ENCODE data around the gene SLC12A5. TPM values are rescaled to one million over a fixed set of nuclear protein-coding genes. Genes with fewer than 3 reads are reported as not detected.

Gene SLC12A5
- total RNA-seq, 2 experiments from 2014 or later: not detected

GRCh38 chr20:46021361-46022359 lies 7.4 kb upstream of the SLC12A5 start:
- CTCF ChIA-PET: interaction anchor here (0.8 to 3.5 kb wide), 15 partner anchors 8 to 153 kb away, joined by 3 to 29 read pairs (median 5); no protein-coding TSS in a partner anchor
- POLR2A ChIA-PET: no interaction called here

- ChIA-PET CTCF (interaction anchor here (0.6 to 3.5 kb wide), 20 partner anchors 9 to 342 kb away, joined by 3 to 29 read pairs (median 4); no protein-coding TSS in a partner anchor), POLR2A (no interaction called here)
Measured at GRCh38 chr20:46022411-46023147, 6.4 kb upstream of the SLC12A5 start.

DNA sequence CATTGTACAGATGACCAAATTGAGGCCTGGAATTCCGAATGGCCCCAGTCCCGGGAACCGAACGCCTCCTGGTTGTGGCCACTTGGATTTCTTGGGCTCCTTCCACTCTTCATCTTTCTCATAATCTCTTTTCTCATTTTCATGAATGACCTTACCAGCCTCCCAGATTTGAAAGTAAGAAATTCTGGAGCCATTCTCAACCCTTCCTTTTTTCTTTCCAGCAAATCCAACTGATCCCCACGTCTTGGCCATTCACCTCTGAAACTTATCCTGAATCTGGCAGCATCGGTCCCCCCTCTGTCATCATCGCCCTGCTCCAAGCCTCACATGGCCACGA lies 5.9 kb upstream of the SLC12A5 start:
- POLR2A ChIA-PET: no interaction called here

GRCh38 chr20:46023999-46024398 lies 5.0 kb upstream of the SLC12A5 start:
- ChIA-PET CTCF (interaction anchor here (1.5 to 3.5 kb wide), 6 partner anchors 11 to 152 kb away, joined by 3 to 29 read pairs (median 8); no protein-coding TSS in a partner anchor), POLR2A (no interaction called here)

More for the DNA sequence above, 5.9 kb upstream of the SLC12A5 start:
- CTCF ChIA-PET: interaction anchor here (0.6 to 3.5 kb wide), 18 partner anchors 8 to 342 kb away, joined by 3 to 29 read pairs (median 4); no protein-coding TSS in a partner anchor

- ChIA-PET CTCF (interaction anchor here (1.1 to 3.5 kb wide), 3 partner anchors 12 to 150 kb away, joined by 3 to 29 read pairs (median 3); no protein-coding TSS in a partner anchor), POLR2A (no interaction called here)
Measured at GRCh38 chr20:46025376-46025783, 3.6 kb upstream of the SLC12A5 start.

- ChIA-PET POLR2A (no interaction called here), CTCF (interaction anchor here (1.7 kb wide), 1 partner anchor 13 kb away, joined by 7 read pairs; no protein-coding TSS in a partner anchor)
Measured at GRCh38 chr20:46027245-46027853, 1.7 kb upstream of the SLC12A5 start.

GRCh38 chr20:46028110-46028509 lies 905 bp upstream of the SLC12A5 start:
- CTCF ChIA-PET: interaction anchor here (1.7 kb wide), 1 partner anchor 14 kb away, joined by 7 read pairs; no protein-coding TSS in a partner anchor
- POLR2A ChIA-PET: no interaction called here

DNA sequence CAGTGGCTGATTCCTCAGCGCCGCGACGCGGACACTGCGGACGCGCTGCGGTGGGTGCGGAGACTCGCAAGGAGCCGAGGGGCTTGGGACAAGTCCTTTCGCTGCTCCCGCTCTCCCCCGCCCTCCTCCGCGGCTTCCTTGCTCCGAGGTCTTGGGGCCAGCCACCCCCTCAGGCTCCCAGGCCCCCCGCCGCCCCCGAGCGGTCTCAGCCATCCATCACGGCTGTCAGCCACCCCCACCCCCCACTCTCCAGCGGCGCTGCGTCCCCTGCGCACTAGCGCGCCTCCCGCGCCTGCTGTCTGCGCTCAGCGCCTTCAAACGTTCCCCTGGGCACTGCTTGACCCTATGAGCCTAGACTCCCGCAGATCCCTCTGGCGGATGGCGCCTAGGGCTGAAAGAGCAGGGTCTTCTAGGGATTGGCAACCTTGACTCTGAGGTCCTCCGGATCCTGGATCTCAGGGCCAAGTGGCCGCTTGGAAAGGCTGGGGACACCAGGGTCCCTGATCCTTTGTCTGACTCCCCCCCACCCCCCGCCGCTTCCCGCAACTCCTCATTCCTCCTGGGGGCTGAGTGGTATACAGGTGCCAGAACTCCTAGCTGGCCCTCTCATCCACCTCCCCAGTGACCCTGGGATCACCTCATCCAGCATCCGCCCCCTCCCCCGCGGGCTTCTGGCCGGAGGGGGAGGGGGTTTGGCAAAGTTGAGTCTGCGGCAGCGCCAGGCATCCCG lies 1.4 kb downstream of the SLC12A5 start:
- ChIA-PET POLR2A (no interaction called here), CTCF (interaction anchor here (1.3 kb wide), 1 partner anchor 8 kb away, joined by 4 read pairs; no protein-coding TSS in a partner anchor)

GRCh38 chr20:46031014-46031569 lies 2.1 kb downstream of the SLC12A5 start:
- POLR2A ChIA-PET: no interaction called here
- CTCF ChIA-PET: interaction anchor here (1.3 kb wide), 1 partner anchor 9 kb away, joined by 4 read pairs; no protein-coding TSS in a partner anchor

DNA sequence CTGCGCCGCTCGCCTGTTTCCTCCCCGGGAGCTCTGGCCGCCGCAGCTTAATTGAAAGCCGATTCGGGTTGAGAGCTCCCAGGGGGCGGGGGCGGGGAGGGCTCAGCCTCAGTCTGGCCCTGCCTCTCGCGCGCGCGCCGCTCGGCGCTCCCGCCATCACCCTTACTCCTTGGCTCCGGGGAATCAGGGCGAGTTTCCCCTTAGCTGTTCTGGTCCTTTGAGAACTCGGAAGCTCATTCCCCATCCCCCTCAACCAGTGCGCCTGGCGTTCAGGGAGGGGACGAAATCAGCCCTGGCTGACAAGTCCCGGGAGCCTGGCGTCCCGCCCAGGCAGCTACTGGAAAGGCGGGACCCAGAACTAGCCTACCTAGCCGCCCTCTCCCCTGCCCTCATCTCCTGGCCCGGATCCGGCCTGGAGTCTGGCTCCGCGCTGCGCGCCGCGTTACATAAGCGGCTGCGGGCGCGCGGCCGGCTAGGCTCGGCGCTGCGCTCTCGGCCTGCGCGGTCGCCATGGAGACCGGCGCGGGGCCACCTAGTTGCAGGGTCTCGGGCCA lies 2.8 kb downstream of the SLC12A5 start:
- POLR2A ChIA-PET: no interaction called here
- CTCF ChIA-PET: interaction anchor here (0.7 to 1.3 kb wide), 2 partner anchors 9 kb away, joined by 3 to 4 read pairs; no protein-coding TSS in a partner anchor

- ChIA-PET POLR2A (no interaction called here), CTCF (interaction anchor here (0.6 kb wide), 1 partner anchor 124 kb away, joined by 3 read pairs; no protein-coding TSS in a partner anchor)
Measured at GRCh38 chr20:46034039-46034438, 5.0 kb downstream of the SLC12A5 start.

- POLR2A ChIA-PET: no interaction called here
- CTCF ChIA-PET: no interaction called here
Measured at GRCh38 chr20:46035253-46035652, 6.2 kb downstream of the SLC12A5 start.

GRCh38 chr20:46035713-46036112 lies 6.7 kb downstream of the SLC12A5 start:
- POLR2A ChIA-PET: no interaction called here
- CTCF ChIA-PET: no interaction called here

- POLR2A ChIA-PET: no interaction called here
- CTCF ChIA-PET: interaction anchor here (1.3 kb wide), 1 partner anchor 23 kb away, joined by 3 read pairs; no protein-coding TSS in a partner anchor
Measured at GRCh38 chr20:46036370-46036769, 7.4 kb downstream of the SLC12A5 start.

DNA sequence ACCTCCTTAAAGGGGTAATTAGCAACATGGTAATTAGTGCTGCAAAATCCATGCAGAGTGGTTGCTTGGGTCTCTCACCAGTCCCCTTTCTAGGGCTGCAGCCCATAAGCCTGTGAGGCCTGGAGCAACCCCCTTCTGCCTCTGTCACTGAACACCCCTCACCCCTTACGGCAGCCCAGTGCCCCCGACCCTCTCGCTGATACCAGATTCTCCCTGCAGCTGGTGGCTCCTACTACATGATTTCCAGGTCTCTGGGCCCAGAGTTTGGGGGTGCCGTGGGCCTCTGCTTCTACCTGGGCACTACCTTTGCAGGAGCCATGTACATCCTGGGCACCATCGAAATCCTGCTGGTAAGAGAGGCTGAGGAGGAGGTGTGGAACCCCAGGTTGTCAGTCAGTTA lies 8.0 kb downstream of the SLC12A5 start:
- CTCF ChIA-PET: interaction anchor here (1.3 kb wide), 1 partner anchor 24 kb away, joined by 3 read pairs; no protein-coding TSS in a partner anchor
- POLR2A ChIA-PET: no interaction called here

GRCh38 chr20:46040902-46041535 lies 12.0 kb downstream of the SLC12A5 start:
- ChIA-PET CTCF (interaction anchor here (1.1 to 2.3 kb wide), 2 partner anchors 9 to 27 kb away, joined by 3 to 5 read pairs; no protein-coding TSS in a partner anchor), POLR2A (interaction anchor here (0.6 kb wide), 1 partner anchor 322 kb away, joined by 3 read pairs; no protein-coding TSS in a partner anchor)

DNA sequence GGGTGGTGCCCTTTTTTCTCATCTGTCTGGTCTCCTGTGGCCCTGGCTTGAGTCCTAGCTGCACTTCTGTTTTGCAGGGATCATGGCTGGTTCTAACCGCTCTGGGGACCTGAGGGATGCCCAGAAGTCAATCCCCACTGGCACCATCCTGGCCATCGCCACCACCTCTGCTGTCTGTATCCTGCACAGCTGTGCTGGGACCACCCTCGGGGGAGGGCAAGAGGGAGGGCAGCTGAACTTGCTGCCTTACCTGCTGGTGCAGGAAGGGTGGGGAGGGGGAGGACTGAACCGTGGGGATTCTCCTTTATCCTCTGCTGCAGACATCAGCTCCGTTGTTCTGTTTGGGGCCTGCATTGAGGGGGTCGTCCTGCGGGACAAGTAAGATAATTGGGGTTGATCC lies 14.5 kb downstream of the SLC12A5 start:
- ChIA-PET CTCF (interaction anchor here (1.1 kb wide), 1 partner anchor 29 kb away, joined by 3 read pairs; no protein-coding TSS in a partner anchor), POLR2A (no interaction called here)

All from activated CD8-positive, alpha-beta memory T cell treated with anti-CD3 and anti-CD28 coated beads for 36 hours (primary cell).